GM23338 (cell line): ENCODE measurements around the gene LPGAT1. TPM values are rescaled to one million over a fixed set of nuclear protein-coding genes. Genes with fewer than 3 reads are reported as not detected.

Experiments
- ATAC-seq: fragments of 200-7000 bp; cut with Tn5 transposase; 3 replicates; pipeline ENCODE4 v1.9.1; 2020
- DNase-seq: peaks from one replicate; pipeline ENCODE4 v3.0.0-alpha.2; 2015; ENCODE audit warnings: low spot score
- H2AFZ ChIP-seq: fragments of 200-600 bp; sonication (generic); 2 replicates; pipeline ENCODE4 v1.8.0; 2016; ENCODE audit warnings: antibody characterized with exemption, mild to moderate bottlenecking, moderate library complexity
- H3F3A ChIP-seq: fragments of 200-600 bp; sonication (generic); replicated peaks from 2 replicates; pipeline ENCODE4 v1.8.0; 2017; ENCODE audit warnings: antibody characterized with exemption, mixed run types, low read depth
- H3K27ac ChIP-seq: fragments of 200-600 bp; sonication (generic); 2 replicates; pipeline ENCODE4 v1.6.1; 2016; ENCODE audit warnings: low read depth
- H3K27me3 ChIP-seq: fragments of 200-600 bp; sonication (generic); 2 replicates; pipeline ENCODE4 v1.8.0; 2016; ENCODE audit warnings: mild to moderate bottlenecking, mixed run types, moderate library complexity; ENCODE audit not compliant: insufficient read depth
- H3K36me3 ChIP-seq: fragments of 200-600 bp; sonication (generic); 2 replicates; pipeline ENCODE4 v1.8.0; 2016; ENCODE audit warnings: mild to moderate bottlenecking; ENCODE audit not compliant: insufficient read depth
- H3K4me1 ChIP-seq: fragments of 200-600 bp; sonication (generic); 2 replicates; pipeline ENCODE4 v1.8.0; 2016; ENCODE audit warnings: mild to moderate bottlenecking, moderate library complexity; ENCODE audit not compliant: insufficient read depth
- H3K4me2 ChIP-seq: fragments of 200-600 bp; sonication (generic); 2 replicates; pipeline ENCODE4 v1.7.1; 2017; ENCODE audit warnings: mixed run types
- H3K4me3 ChIP-seq: fragments of 200-600 bp; sonication (generic); 2 replicates; pipeline ENCODE4 v1.6.1; 2016; ENCODE audit warnings: mixed run types
- H3K79me2 ChIP-seq: fragments of 200-600 bp; sonication (generic); replicated peaks from 2 replicates; pipeline ENCODE4 v1.8.0; 2017; ENCODE audit warnings: mild to moderate bottlenecking; ENCODE audit not compliant: insufficient read depth
- H3K9me2 ChIP-seq: fragments of 200-600 bp; sonication (generic); 2 replicates; pipeline ENCODE4 v1.8.0; 2017; ENCODE audit not compliant: insufficient read depth
- H4K20me1 ChIP-seq: fragments of 200-600 bp; sonication (generic); replicated peaks from 2 replicates; pipeline ENCODE4 v1.8.0; 2017; ENCODE audit warnings: mild to moderate bottlenecking; ENCODE audit not compliant: insufficient read depth
- H3K27ac Mint-ChIP-seq: 2 replicates; pipeline ENCODE4 v1.8.0; 2020; ENCODE audit warnings: inconsistent platforms, mild to moderate bottlenecking, moderate library complexity, mixed read lengths
- H3K27me3 Mint-ChIP-seq: 3 replicates; pipeline ENCODE4 v1.8.0; 2022; ENCODE audit warnings: low read depth, mild to moderate bottlenecking, moderate library complexity, mixed read lengths, inconsistent platforms; ENCODE audit not compliant: insufficient read depth, poor library complexity
- H3K36me3 Mint-ChIP-seq: 3 replicates; pipeline ENCODE4 v1.8.0; 2021; ENCODE audit warnings: low read depth, mild to moderate bottlenecking, inconsistent platforms, moderate library complexity, mixed read lengths
- H3K4me1 Mint-ChIP-seq: 3 replicates; pipeline ENCODE4 v1.8.0; 2020; ENCODE audit warnings: mild to moderate bottlenecking, inconsistent platforms, mixed read lengths
- H3K4me3 Mint-ChIP-seq: 3 replicates; pipeline ENCODE4 v1.8.0; 2021; ENCODE audit warnings: moderate library complexity, mild to moderate bottlenecking, inconsistent platforms, mixed read lengths
- H3K9me3 Mint-ChIP-seq: 3 replicates; pipeline ENCODE4 v1.8.0; 2020; ENCODE audit warnings: moderate library complexity, mild to moderate bottlenecking, inconsistent platforms, mixed read lengths
- CREB1 ChIP-seq: fragments of 250-450 bp; sonication (Bioruptor Pico); IDR thresholded peaks from 2 replicates; pipeline ENCODE4 v1.5.0; 2020; ENCODE audit warnings: low read depth, mild to moderate bottlenecking, moderate library complexity
- ETS1 ChIP-seq: IDR thresholded peaks from 2 replicates; pipeline ENCODE4 v1.6.1; 2016; ENCODE audit warnings: antibody characterized with exemption
- EZH2 ChIP-seq: fragments of 200-600 bp; sonication (generic); IDR thresholded peaks from one replicate; pipeline ENCODE4 v1.8.0; 2017; ENCODE audit warnings: antibody characterized with exemption, mild to moderate bottlenecking, low read depth; ENCODE audit not compliant: unreplicated experiment
- EZH2phosphoT487 ChIP-seq: fragments of 200-600 bp; sonication (generic); IDR thresholded peaks from one replicate; pipeline ENCODE4 v1.8.1; 2018; ENCODE audit warnings: antibody characterized with exemption; ENCODE audit not compliant: unreplicated experiment
- JUNB ChIP-seq: IDR thresholded peaks from one replicate; pipeline ENCODE4 v1.6.1; 2016; ENCODE audit warnings: antibody characterized with exemption; ENCODE audit not compliant: unreplicated experiment
- NANOG ChIP-seq: IDR thresholded peaks from 2 replicates; pipeline ENCODE4 v1.6.1; 2016; ENCODE audit warnings: antibody characterized with exemption, borderline replicate concordance
- POLR2AphosphoS5 ChIP-seq: IDR thresholded peaks from 2 replicates; pipeline ENCODE4 v1.6.1; 2016; ENCODE audit warnings: antibody characterized with exemption, low read depth
- STAT1 ChIP-seq: IDR thresholded peaks from one replicate; pipeline ENCODE4 v1.6.1; 2016; ENCODE audit warnings: antibody characterized with exemption; ENCODE audit not compliant: unreplicated experiment
- ZNF114 ChIP-seq: fragments of 250-450 bp; sonication (Bioruptor Pico); IDR thresholded peaks from 2 replicates; pipeline ENCODE4 v1.5.0; 2020; ENCODE audit warnings: mild to moderate bottlenecking, moderate library complexity
- ZNF331 ChIP-seq: fragments of 250-450 bp; sonication (Bioruptor Pico); IDR thresholded peaks from 2 replicates; pipeline ENCODE4 v1.5.0; 2020; ENCODE audit warnings: low read depth, mild to moderate bottlenecking, moderate library complexity
- ZNF462 ChIP-seq: fragments of 250-450 bp; sonication (Bioruptor Pico); IDR thresholded peaks from 2 replicates; pipeline ENCODE4 v1.5.0; 2020; ENCODE audit warnings: mild to moderate bottlenecking, moderate library complexity
- polyA plus RNA-seq: library from polyadenylated mRNA; unstranded; fragments of >200 nt; fragmentation: Nextera tagmentation; extraction: Ambion mirVana; gene quantifications from 2 replicates; pipeline ENCODE4 v1.2.1, GENCODE V29; 2016
- total RNA-seq: library from RNA; depleted of rRNA; stranded (reverse); fragments of >200 nt; shearing (Covaris generic); gene quantifications from 2 replicates; pipeline ENCODE4 v1.2.3, GENCODE V29; 2014
- TF ChIP-seq, protein P1 (sequence below): IDR thresholded peaks from one replicate; pipeline ENCODE4 v1.6.1; 2018; ENCODE audit warnings: antibody characterized with exemption; ENCODE audit not compliant: unreplicated experiment
- TF ChIP-seq, protein P2 (sequence below), 2 experiments: fragments of 200-600 bp in 1 of 2; sonication (generic) in 1 of 2; conservative IDR thresholded peaks; 2 replicates each; pipeline versions ENCODE4 v1.5.1 to v1.6.1; 2016 to 2017; ENCODE audit warnings: antibody characterized with exemption in 2 of 2, low read depth in 2 of 2, mild to moderate bottlenecking in 2 of 2, moderate library complexity in 1 of 2

Gene LPGAT1
- total and polyA plus RNA-seq, 2 experiments from 2014 or later: 3.3 to 16.4 TPM

- Histone ChIP-seq H3K79me2 (no peaks in the 10 kb centered on the region), H3K9me2 (no peaks in the 10 kb centered on the region), H3K4me1 (no peaks in the 10 kb centered on the region), H3K4me2 (no peak overlapping the region), H3K36me3 (no peaks in the 10 kb centered on the region), H3F3A (no peaks in the 10 kb centered on the region), H3K27me3 (no peaks in the 10 kb centered on the region), H4K20me1 (no peaks in the 10 kb centered on the region), H2AFZ (no peak overlapping the region), H3K4me3 (no peak overlapping the region), H3K27ac (no peak overlapping the region)
- no peaks in the 10 kb centered on the region for H3K9me3 Mint-ChIP-seq
- no peaks in the 10 kb centered on the region for H3K4me1 Mint-ChIP-seq
- no peak for ATAC-seq
- H3K36me3 Mint-ChIP-seq: peaks cover 8% of the 10 kb centered on the region; the same call in 2 of the 3 replicates
- H3K4me3 Mint-ChIP-seq: no peak overlapping the region
- no peak for DNase-seq
- TF ChIP-seq ZNF462 (CRISPR knock-in tag) (no peak), EZH2 (no peak), EZH2phosphoT487 (no peak), CREB1 (CRISPR knock-in tag) (no peak), NANOG (no peak), ZNF114 (CRISPR knock-in tag) (no peak), ZNF331 (no peak), STAT1 (no peak), ETS1 (no peak), JUNB (no peak), POLR2AphosphoS5 (no peak)
- TF ChIP-seq, protein P1, sequence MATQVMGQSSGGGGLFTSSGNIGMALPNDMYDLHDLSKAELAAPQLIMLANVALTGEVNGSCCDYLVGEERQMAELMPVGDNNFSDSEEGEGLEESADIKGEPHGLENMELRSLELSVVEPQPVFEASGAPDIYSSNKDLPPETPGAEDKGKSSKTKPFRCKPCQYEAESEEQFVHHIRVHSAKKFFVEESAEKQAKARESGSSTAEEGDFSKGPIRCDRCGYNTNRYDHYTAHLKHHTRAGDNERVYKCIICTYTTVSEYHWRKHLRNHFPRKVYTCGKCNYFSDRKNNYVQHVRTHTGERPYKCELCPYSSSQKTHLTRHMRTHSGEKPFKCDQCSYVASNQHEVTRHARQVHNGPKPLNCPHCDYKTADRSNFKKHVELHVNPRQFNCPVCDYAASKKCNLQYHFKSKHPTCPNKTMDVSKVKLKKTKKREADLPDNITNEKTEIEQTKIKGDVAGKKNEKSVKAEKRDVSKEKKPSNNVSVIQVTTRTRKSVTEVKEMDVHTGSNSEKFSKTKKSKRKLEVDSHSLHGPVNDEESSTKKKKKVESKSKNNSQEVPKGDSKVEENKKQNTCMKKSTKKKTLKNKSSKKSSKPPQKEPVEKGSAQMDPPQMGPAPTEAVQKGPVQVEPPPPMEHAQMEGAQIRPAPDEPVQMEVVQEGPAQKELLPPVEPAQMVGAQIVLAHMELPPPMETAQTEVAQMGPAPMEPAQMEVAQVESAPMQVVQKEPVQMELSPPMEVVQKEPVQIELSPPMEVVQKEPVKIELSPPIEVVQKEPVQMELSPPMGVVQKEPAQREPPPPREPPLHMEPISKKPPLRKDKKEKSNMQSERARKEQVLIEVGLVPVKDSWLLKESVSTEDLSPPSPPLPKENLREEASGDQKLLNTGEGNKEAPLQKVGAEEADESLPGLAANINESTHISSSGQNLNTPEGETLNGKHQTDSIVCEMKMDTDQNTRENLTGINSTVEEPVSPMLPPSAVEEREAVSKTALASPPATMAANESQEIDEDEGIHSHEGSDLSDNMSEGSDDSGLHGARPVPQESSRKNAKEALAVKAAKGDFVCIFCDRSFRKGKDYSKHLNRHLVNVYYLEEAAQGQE: no peak
- TF ChIP-seq, protein P2, sequence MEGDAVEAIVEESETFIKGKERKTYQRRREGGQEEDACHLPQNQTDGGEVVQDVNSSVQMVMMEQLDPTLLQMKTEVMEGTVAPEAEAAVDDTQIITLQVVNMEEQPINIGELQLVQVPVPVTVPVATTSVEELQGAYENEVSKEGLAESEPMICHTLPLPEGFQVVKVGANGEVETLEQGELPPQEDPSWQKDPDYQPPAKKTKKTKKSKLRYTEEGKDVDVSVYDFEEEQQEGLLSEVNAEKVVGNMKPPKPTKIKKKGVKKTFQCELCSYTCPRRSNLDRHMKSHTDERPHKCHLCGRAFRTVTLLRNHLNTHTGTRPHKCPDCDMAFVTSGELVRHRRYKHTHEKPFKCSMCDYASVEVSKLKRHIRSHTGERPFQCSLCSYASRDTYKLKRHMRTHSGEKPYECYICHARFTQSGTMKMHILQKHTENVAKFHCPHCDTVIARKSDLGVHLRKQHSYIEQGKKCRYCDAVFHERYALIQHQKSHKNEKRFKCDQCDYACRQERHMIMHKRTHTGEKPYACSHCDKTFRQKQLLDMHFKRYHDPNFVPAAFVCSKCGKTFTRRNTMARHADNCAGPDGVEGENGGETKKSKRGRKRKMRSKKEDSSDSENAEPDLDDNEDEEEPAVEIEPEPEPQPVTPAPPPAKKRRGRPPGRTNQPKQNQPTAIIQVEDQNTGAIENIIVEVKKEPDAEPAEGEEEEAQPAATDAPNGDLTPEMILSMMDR (conservative IDR thresholded peaks at IDR 0.05; ENCODE audit: low read depth in 2 of 2): no peak
- no peak overlapping the region for H3K27ac Mint-ChIP-seq
- no peaks in the 10 kb centered on the region for H3K27me3 Mint-ChIP-seq
These were observed 40.7 kb downstream of the LPGAT1 start for GRCh38 chr1:211789641-211790464.
